Endodermal cell (in vitro differentiated cells): ENCODE measurements around the gene CLEC10A. TPM values are rescaled to one million over a fixed set of nuclear protein-coding genes. Genes with fewer than 3 reads are reported as not detected.
"Not testable (repeated sequence)": the region's sequence is repeated elsewhere in the genome, so short reads cannot be mapped to it uniquely, and the experiment has no call there.

Experiments used
- DNase-seq: peaks from one replicate; pipeline ENCODE4 v3.0.0-alpha.2; 2017
- H3K27ac ChIP-seq: 2 replicates; pipeline ENCODE4 v1.5.1; 2013; ENCODE audit warnings: mild to moderate bottlenecking, low read depth, low read length, moderate library complexity
- H3K27me3 ChIP-seq: 2 replicates; pipeline ENCODE4 v1.6.1; 2013; ENCODE audit warnings: mild to moderate bottlenecking, low read length, moderate library complexity; ENCODE audit not compliant: insufficient read depth, control insufficient read depth, poor library complexity, severe bottlenecking
- H3K36me3 ChIP-seq: 2 replicates; pipeline ENCODE4 v1.7.0; 2013; ENCODE audit warnings: mild to moderate bottlenecking, low read length, moderate library complexity; ENCODE audit not compliant: control insufficient read depth, insufficient read depth
- H3K4me1 ChIP-seq: one replicate; pipeline ENCODE4 v1.7.0; 2013; ENCODE audit warnings: low read length; ENCODE audit not compliant: control insufficient read depth, insufficient read depth
- H3K4me3 ChIP-seq: 2 replicates; pipeline ENCODE4 v1.5.1; 2013; ENCODE audit warnings: mild to moderate bottlenecking, low read length, moderate library complexity
- H3K9ac ChIP-seq: 2 replicates; pipeline ENCODE4 v1.6.1; 2013; ENCODE audit warnings: mild to moderate bottlenecking, low read length, moderate library complexity; ENCODE audit not compliant: poor library complexity, severe bottlenecking; ENCODE audit errors: extremely low read depth
- H3K9me3 ChIP-seq: 2 replicates; pipeline ENCODE4 v1.6.1; 2013; ENCODE audit warnings: mild to moderate bottlenecking, low read length, moderate library complexity; ENCODE audit not compliant: control insufficient read depth
- H3K27ac Mint-ChIP-seq: 2 replicates; pipeline ENCODE4 v1.8.0; 2020; ENCODE audit warnings: mixed read lengths
- H3K27me3 Mint-ChIP-seq: 2 replicates; pipeline ENCODE4 v1.8.0; 2021; ENCODE audit warnings: mild to moderate bottlenecking, mixed read lengths; ENCODE audit not compliant: insufficient read depth
- H3K36me3 Mint-ChIP-seq: 2 replicates; pipeline ENCODE4 v1.8.0; 2020; ENCODE audit warnings: low read depth, mixed read lengths
- H3K4me1 Mint-ChIP-seq: 2 replicates; pipeline ENCODE4 v1.8.0; 2020; ENCODE audit warnings: mixed read lengths
- H3K4me3 Mint-ChIP-seq: 2 replicates; pipeline ENCODE4 v1.8.0; 2020; ENCODE audit warnings: mild to moderate bottlenecking, moderate library complexity, mixed read lengths
- H3K9me3 Mint-ChIP-seq: 2 replicates; pipeline ENCODE4 v1.8.0; 2020; ENCODE audit warnings: mild to moderate bottlenecking, mixed read lengths
- WGBS, 2 experiments: methylation state at CpG; one replicate each; pipeline versions ENCODE4 v1.1.5 to v1.1.7; 2013; ENCODE audit warnings: missing lambda C conversion rate in 2 of 2, mixed read lengths in 1 of 2; ENCODE audit not compliant: insufficient coverage in 1 of 2, insufficient read length in 1 of 2; 5-methylcytosine and 5-hydroxymethylcytosine counted together
- total RNA-seq, 2 donors: library from RNA; stranded (reverse); fragmentation: NEBNext Ultra II Directional in 1 of 2; extraction: Animal tissue kit (Norgen Biotek cat#: 25700) in 1 of 2; gene quantifications; 2 replicates in 1 of 2; 3 replicates in 1 of 2; pipeline ENCODE4 v1.2.1, GENCODE V29; 2021
- TF ChIP-seq, protein P1 (sequence below): fragments of 200-600 bp; sonication (generic); conservative IDR thresholded peaks from 2 replicates; pipeline ENCODE4 v1.5.0; 2021; ENCODE audit warnings: antibody characterized with exemption, mild to moderate bottlenecking

The CLEC10A gene
- total RNA-seq, 2 donors from 2014 or later, result not detected

DNA sequence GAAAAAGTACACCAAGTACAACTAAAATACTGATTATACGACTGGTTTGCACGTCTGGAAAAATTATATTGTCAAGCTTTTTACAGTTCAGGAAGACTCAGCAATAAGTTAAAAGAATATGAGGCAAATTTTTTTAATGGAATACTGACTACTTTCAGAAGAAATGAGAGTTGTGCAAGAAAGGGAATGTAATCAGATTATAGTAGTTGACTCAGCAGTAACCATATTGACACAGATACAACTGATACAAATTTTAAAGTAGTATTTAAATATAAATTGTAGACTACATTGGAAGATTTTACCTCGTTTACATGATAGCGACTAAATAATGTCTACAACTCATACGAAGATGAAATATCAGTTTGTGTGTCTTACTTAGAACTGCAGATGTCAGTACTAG lies 17.9 kb upstream of the CLEC10A start:
- H3K9ac ChIP-seq, result no peak overlapping the region
- TF ChIP-seq, protein P1, sequence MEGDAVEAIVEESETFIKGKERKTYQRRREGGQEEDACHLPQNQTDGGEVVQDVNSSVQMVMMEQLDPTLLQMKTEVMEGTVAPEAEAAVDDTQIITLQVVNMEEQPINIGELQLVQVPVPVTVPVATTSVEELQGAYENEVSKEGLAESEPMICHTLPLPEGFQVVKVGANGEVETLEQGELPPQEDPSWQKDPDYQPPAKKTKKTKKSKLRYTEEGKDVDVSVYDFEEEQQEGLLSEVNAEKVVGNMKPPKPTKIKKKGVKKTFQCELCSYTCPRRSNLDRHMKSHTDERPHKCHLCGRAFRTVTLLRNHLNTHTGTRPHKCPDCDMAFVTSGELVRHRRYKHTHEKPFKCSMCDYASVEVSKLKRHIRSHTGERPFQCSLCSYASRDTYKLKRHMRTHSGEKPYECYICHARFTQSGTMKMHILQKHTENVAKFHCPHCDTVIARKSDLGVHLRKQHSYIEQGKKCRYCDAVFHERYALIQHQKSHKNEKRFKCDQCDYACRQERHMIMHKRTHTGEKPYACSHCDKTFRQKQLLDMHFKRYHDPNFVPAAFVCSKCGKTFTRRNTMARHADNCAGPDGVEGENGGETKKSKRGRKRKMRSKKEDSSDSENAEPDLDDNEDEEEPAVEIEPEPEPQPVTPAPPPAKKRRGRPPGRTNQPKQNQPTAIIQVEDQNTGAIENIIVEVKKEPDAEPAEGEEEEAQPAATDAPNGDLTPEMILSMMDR, result no peak
- no peaks in the 10 kb centered on the region for H3K4me1 ChIP-seq
- H3K36me3 Mint-ChIP-seq, result no peaks in the 10 kb centered on the region
- no peak overlapping the region for H3K4me3 ChIP-seq
- WGBS, 2 experiments, result 96 to 97% methylated on average over 5 of the region's 5 CpGs
- peaks cover 40% of the 10 kb centered on the region for H3K27me3 Mint-ChIP-seq
- no peak overlapping the region for H3K4me3 Mint-ChIP-seq
- no peaks in the 10 kb centered on the region for H3K9me3 ChIP-seq
- H3K36me3 ChIP-seq, result no peaks in the 10 kb centered on the region
- no peaks in the 10 kb centered on the region for H3K27me3 ChIP-seq
- no peak overlapping the region for H3K27ac Mint-ChIP-seq
- no peak overlapping the region for H3K27ac ChIP-seq
- peaks cover 2% of the 10 kb centered on the region for H3K9me3 Mint-ChIP-seq
- H3K4me1 Mint-ChIP-seq, result no peaks in the 10 kb centered on the region
- no peak for DNase-seq

DNA sequence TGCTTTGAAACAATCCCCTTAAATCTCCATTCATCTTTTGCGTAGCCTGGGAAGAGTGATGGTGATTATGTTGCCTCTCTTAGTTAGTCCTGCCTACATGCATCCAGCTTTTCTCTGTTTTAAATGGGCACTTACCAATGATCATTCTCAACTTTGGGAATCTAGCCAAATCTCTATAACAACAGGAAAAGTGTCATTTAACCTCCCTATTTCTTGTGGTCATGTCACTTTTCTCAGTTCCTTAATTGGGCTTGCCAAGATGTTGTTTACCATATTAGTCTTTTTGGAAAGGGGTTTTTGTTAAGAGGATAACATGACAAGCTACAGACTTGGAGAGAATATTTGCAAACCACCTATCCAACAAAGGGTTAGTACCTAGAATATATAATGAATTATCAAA lies 15.6 kb upstream of the CLEC10A start:
- no peaks in the 10 kb centered on the region for H3K27me3 ChIP-seq
- H3K27ac Mint-ChIP-seq, result no peak overlapping the region
- H3K9me3 Mint-ChIP-seq, result peaks cover 2% of the 10 kb centered on the region
- no peaks in the 10 kb centered on the region for H3K4me1 ChIP-seq
- H3K4me3 Mint-ChIP-seq, result no peak overlapping the region
- peaks cover 19% of the 10 kb centered on the region for H3K27me3 Mint-ChIP-seq
- DNase-seq, result no peak
- no peaks in the 10 kb centered on the region for H3K36me3 Mint-ChIP-seq
- H3K36me3 ChIP-seq, result no peaks in the 10 kb centered on the region
- no peaks in the 10 kb centered on the region for H3K9me3 ChIP-seq
- H3K9ac ChIP-seq, result no peak overlapping the region
- TF ChIP-seq, protein P1, result no peak
- H3K4me3 ChIP-seq, result no peak overlapping the region
- H3K27ac ChIP-seq, result no peak overlapping the region
- no peaks in the 10 kb centered on the region for H3K4me1 Mint-ChIP-seq
- no CpG with 5 or more reads among the region's 1 CpG for WGBS, 2 experiments

DNA sequence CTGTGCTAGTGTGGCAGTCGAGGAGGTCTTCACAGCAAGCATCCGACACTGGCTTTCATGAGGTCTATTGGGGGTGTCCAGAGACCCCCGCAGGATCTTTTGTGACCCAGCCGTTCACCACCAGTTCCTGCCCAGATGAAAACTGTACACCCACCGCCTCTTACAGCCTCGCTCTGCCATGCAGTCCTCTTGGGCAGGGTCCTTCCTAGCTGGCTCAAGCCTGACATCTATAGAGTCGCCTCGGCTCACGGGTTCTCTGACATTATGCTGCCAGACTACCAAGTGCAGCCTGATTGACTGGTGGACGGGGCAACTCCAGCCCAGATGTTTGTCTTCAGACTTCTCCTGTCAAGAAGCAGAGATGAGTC lies 14.6 kb upstream of the CLEC10A start:
- H3K4me3 Mint-ChIP-seq, result no peak overlapping the region
- Histone ChIP-seq H3K4me3 (no peak overlapping the region), H3K9ac (no peak overlapping the region), H3K4me1 (no peaks in the 10 kb centered on the region), H3K27ac (no peak overlapping the region), H3K36me3 (no peaks in the 10 kb centered on the region), H3K9me3 (no peaks in the 10 kb centered on the region), H3K27me3 (no peaks in the 10 kb centered on the region)
- 90 to 93% methylated on average over 5 to 10 of the region's 10 CpGs for WGBS, 2 experiments
- peaks cover 12% of the 10 kb centered on the region for H3K27me3 Mint-ChIP-seq
- H3K9me3 Mint-ChIP-seq, result peaks cover 3% of the 10 kb centered on the region
- H3K27ac Mint-ChIP-seq, result no peak overlapping the region
- no peaks in the 10 kb centered on the region for H3K36me3 Mint-ChIP-seq
- TF ChIP-seq, protein P1, result no peak
- DNase-seq, result no peak
- no peaks in the 10 kb centered on the region for H3K4me1 Mint-ChIP-seq

DNA sequence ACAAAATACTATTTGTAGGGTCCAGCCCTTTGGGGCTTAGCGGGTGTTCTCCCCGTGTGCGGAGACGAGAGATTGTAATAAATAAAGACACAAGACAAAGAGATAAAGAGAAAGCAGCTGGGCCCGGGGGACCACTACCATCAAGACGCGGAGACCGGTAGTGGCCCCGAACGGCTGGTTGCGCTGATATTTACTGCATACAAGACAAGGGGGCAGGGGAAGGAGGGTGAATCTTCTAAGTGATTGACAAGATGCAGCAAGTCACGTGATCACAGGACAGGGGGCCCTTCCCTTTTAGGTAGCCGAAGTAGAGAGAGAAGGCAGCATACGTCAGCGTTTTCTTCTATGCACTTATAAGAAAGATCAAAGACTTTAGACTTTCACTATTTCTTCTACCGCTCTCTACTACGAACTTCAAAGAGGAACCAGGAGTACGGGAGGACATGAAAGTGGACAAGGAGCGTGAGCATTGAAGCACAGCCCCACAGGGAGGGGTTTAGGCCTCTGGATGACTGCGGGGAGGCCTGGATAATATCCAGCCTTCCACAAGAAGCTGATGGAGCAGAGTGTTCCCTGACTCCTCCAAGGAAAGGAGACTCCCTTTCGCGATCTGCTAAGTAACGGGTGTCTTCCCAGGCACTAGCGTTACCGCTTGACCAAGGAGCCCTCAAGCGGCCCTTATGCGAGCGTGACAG lies 11.4 kb upstream of the CLEC10A start:
- DNase-seq, H3K36me3 ChIP-seq, H3K27me3 Mint-ChIP-seq, H3K4me3 ChIP-seq, H3K27ac Mint-ChIP-seq, H3K9me3 ChIP-seq, H3K4me3 Mint-ChIP-seq, H3K27ac ChIP-seq, H3K9me3 Mint-ChIP-seq, H3K27me3 ChIP-seq, H3K9ac ChIP-seq, H3K4me1 ChIP-seq, H3K36me3 Mint-ChIP-seq: not testable (repeated sequence)
- peaks cover 16% of the 10 kb centered on the region for H3K4me1 Mint-ChIP-seq
- WGBS, 2 experiments, result 93 to 95% methylated on average over 10 to 19 of the region's 28 CpGs

DNA sequence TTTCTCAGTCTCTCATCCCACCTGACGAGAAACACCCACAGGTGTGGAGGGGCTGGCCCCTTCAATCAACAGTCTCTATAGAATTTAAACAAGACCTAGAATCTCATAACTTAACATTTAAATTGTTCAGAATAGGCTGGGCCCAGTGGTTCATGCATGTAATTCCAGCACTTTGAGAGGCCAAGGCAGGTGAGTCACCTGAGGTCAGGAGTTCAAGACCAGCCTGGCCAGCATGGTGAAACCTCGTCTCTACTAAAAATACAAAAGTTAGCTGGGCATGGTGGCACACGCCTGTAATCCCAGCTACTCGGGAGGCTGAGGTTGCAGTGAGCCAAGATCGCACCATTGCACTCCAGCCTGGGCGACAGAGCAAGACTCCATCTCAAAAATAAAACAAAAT lies 9.5 kb upstream of the CLEC10A start:
- H3K4me3 Mint-ChIP-seq, H3K9ac ChIP-seq, DNase-seq, H3K27me3 ChIP-seq, H3K4me1 ChIP-seq, H3K36me3 Mint-ChIP-seq, H3K9me3 ChIP-seq, H3K27ac ChIP-seq, H3K4me3 ChIP-seq, H3K27me3 Mint-ChIP-seq, H3K36me3 ChIP-seq, H3K27ac Mint-ChIP-seq, H3K9me3 Mint-ChIP-seq: not testable (repeated sequence)
- H3K4me1 Mint-ChIP-seq, result peaks cover 16% of the 10 kb centered on the region
- 86 to 92% methylated on average over 5 to 6 of the region's 6 CpGs for WGBS, 2 experiments
